ENCODE data around the gene FRS2. TPM values are rescaled to one million over a fixed set of nuclear protein-coding genes. Genes with fewer than 3 reads are reported as not detected.

FRS2 gene
- total and polyA plus RNA-seq, 9 of the 15 experiments (the other 6 are each of a cell fraction or from before 2014, with no cell fraction given) = 1.0 to 9.1 (median 6.0) TPM

DNA sequence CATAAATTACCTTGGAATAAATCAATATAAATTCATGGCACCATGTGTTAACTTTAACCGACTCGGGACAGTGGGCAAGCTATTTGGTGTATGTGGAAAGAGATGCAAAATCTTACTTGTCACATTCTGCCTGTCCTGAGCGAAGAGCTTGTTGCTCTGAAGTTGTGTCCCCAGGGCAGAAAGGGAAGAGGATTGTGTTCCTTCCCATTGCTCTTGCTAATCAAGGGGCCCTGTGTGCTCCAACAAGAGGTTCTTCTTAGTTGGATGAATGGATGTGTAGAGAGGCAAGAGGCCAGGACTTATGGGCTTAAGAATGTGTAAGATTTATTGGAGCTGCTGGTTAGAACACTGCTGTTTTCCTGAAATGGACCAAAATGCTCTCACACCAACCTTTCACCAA is 36.5 kb upstream of the FRS2 start (continued):
- TF ChIP-seq, protein P1, sequence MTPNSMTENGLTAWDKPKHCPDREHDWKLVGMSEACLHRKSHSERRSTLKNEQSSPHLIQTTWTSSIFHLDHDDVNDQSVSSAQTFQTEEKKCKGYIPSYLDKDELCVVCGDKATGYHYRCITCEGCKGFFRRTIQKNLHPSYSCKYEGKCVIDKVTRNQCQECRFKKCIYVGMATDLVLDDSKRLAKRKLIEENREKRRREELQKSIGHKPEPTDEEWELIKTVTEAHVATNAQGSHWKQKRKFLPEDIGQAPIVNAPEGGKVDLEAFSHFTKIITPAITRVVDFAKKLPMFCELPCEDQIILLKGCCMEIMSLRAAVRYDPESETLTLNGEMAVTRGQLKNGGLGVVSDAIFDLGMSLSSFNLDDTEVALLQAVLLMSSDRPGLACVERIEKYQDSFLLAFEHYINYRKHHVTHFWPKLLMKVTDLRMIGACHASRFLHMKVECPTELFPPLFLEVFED (CRISPR knock-in tag; conservative IDR thresholded peaks at IDR 0.05) = no peak
- TF ChIP-seq, protein P2, sequence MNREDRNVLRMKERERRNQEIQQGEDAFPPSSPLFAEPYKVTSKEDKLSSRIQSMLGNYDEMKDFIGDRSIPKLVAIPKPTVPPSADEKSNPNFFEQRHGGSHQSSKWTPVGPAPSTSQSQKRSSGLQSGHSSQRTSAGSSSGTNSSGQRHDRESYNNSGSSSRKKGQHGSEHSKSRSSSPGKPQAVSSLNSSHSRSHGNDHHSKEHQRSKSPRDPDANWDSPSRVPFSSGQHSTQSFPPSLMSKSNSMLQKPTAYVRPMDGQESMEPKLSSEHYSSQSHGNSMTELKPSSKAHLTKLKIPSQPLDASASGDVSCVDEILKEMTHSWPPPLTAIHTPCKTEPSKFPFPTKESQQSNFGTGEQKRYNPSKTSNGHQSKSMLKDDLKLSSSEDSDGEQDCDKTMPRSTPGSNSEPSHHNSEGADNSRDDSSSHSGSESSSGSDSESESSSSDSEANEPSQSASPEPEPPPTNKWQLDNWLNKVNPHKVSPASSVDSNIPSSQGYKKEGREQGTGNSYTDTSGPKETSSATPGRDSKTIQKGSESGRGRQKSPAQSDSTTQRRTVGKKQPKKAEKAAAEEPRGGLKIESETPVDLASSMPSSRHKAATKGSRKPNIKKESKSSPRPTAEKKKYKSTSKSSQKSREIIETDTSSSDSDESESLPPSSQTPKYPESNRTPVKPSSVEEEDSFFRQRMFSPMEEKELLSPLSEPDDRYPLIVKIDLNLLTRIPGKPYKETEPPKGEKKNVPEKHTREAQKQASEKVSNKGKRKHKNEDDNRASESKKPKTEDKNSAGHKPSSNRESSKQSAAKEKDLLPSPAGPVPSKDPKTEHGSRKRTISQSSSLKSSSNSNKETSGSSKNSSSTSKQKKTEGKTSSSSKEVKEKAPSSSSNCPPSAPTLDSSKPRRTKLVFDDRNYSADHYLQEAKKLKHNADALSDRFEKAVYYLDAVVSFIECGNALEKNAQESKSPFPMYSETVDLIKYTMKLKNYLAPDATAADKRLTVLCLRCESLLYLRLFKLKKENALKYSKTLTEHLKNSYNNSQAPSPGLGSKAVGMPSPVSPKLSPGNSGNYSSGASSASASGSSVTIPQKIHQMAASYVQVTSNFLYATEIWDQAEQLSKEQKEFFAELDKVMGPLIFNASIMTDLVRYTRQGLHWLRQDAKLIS (CRISPR knock-in tag; IDR thresholded peaks at IDR 0.05) = no peak

DNA sequence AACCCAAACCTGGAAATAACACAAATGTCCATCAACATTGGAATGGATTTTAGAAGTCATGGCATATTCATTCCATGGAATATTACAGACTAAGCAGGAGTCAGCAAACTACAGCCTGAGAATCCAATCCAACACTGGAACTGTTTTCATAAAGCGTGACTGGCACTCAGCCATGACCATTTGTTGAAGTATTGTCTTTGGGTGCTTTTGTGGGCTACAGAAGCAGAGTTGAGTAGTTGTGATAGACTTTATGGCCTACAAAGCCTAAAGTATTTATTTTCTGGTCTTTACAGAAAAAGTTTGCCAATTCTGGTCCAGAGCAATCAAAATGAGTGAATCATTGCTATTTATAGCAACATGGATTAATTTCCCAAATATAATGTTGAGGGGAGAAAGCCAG is 34.5 kb upstream of the FRS2 start:
- intact Hi-C loops (cut with micrococcal nuclease) = no loop called here
- no peak for TF ChIP-seq ZEB2 (IDR thresholded peaks at IDR 0.05)
- TF ChIP-seq KLF6 (CRISPR knock-in tag; IDR thresholded peaks at IDR 0.05; ENCODE audit: borderline replicate concordance) = no peak
- TF ChIP-seq ZNF41 (CRISPR knock-in tag; conservative IDR thresholded peaks at IDR 0.05) = no peak
- TF ChIP-seq NFIX (CRISPR knock-in tag; IDR thresholded peaks at IDR 0.05; ENCODE audit: low read depth) = no peak
- TF ChIP-seq, protein P3, sequence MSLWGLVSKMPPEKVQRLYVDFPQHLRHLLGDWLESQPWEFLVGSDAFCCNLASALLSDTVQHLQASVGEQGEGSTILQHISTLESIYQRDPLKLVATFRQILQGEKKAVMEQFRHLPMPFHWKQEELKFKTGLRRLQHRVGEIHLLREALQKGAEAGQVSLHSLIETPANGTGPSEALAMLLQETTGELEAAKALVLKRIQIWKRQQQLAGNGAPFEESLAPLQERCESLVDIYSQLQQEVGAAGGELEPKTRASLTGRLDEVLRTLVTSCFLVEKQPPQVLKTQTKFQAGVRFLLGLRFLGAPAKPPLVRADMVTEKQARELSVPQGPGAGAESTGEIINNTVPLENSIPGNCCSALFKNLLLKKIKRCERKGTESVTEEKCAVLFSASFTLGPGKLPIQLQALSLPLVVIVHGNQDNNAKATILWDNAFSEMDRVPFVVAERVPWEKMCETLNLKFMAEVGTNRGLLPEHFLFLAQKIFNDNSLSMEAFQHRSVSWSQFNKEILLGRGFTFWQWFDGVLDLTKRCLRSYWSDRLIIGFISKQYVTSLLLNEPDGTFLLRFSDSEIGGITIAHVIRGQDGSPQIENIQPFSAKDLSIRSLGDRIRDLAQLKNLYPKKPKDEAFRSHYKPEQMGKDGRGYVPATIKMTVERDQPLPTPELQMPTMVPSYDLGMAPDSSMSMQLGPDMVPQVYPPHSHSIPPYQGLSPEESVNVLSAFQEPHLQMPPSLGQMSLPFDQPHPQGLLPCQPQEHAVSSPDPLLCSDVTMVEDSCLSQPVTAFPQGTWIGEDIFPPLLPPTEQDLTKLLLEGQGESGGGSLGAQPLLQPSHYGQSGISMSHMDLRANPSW (CRISPR knock-in tag; IDR thresholded peaks at IDR 0.05) = no peak
- TF ChIP-seq ARHGAP35 (IDR thresholded peaks at IDR 0.05; ENCODE audit: partially characterized antibody) = no peak
- no peaks in the 10 kb centered on the region for H3K9me1 ChIP-seq (ENCODE audit: control insufficient read depth, insufficient read depth, low read length)
- FAIRE-seq = no peak
- ChIA-PET CTCF (ENCODE audit: low intra/inter-chr PET ratio) (no interaction called here), POLR2A (no interaction called here)
- H3K79me2 ChIP-seq (ENCODE audit: control insufficient read depth, insufficient read depth, low read length) = no peaks in the 10 kb centered on the region
- no peak overlapping the region for H3K27ac ChIP-seq (ENCODE audit: extremely low read depth, low read depth, low read length)
- no peaks in the 10 kb centered on the region for H4K20me1 ChIP-seq (replicated peaks; ENCODE audit: control insufficient read depth, insufficient read depth, low read length)
- no peak for ATAC-seq
- in situ Hi-C loops (cut with MboI) = no loop called here
- peaks cover 4 to 12% of the 10 kb centered on the region in 2 experiments; a peak in 2 of 5 replicates for H3K4me1 ChIP-seq (replicated peaks in 1 of 2; ENCODE audit: control insufficient read depth in 2 of 2, insufficient read depth in 2 of 2, low read length in 2 of 2)
- H2AFZ ChIP-seq (ENCODE audit: low read depth, low read length) = no peak overlapping the region
- H3K9ac ChIP-seq (ENCODE audit: insufficient read depth in 1 of 2, low read depth in 2 of 2, low read length in 2 of 2) = no peak overlapping the region
- no peaks in the 10 kb centered on the region for H3K36me3 ChIP-seq (ENCODE audit: control insufficient read depth, insufficient read depth, low read length)
- no peak for DNase-seq (ENCODE audit: extremely low read depth in 1 of 4, low spot score in 3 of 4)
- no peak overlapping the region for H3K4me3 ChIP-seq
- 86% methylated on average over 1 of the region's 1 CpG for WGBS (ENCODE audit: insufficient coverage, low coverage, missing lambda C conversion rate)
- BruUV-seq (replicated peaks) = no TSS peak
- H3K9me3 ChIP-seq (replicated peaks; ENCODE audit: control insufficient read depth, insufficient read depth, low read depth, low read length) = no peaks in the 10 kb centered on the region
- H3K4me2 ChIP-seq (ENCODE audit: insufficient read depth, low read length) = no peak overlapping the region
- H3K27me3 ChIP-seq (ENCODE audit: control insufficient read depth in 2 of 2, insufficient read depth in 2 of 2, low read length in 2 of 2) = no peaks in the 10 kb centered on the region; a peak in 1 of 5 replicates

All from K562 (cell line).